Measurements from ENCODE around the gene TMEM198. TPM values are rescaled to one million over a fixed set of nuclear protein-coding genes. Genes with fewer than 3 reads are reported as not detected.
A peak's percentile ranks its signal among the peaks of the same experiment; 100 is the strongest.

Gene TMEM198
- total RNA-seq, 6 experiments from 2014 or later = 0.68 to 3.2 (median 1.2) TPM

DNA sequence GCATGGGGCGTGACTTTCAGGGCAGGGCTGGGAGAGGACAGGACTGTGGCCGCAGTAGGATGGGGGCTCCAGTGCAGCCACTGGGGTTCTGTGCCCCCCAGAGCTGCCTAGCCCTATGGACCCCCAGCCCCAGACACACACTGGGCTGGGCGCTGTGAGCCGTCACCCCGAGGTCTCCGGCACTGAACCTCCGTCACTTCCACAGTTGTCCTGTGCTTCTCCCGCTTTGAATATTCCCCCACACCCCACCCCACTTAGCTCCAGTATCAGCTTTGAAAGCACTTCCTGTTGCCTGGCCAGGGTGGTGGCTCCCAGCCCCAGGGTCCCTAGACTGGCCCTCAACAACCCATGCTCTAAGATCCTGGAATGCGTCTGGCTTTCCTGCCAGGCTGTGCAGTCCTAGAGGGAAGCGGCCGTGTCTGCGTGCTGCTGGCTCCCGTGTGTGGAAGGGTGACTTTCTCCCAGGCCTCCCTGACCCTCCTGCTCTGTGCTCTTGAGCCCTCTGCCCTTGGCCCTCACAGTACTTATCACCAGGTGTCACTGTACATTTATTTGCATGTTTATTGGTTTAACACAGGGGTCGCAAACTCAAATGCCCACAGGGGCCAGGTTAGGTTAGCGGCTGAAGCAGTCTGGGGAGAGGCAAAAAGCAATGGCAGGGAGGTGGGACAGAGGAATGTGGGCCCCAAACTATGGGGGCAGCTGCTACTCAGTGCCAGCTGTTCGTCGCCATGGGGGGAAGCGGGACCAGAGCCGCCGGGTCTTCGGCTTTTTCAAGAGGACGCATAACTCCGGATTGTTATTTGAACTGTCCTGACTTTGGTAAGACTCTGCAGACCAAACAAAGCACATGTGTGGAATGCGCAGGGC, 17.6 kb downstream of the TMEM198 start:
- no peak for DNase-seq
- WGBS (ENCODE audit: insufficient coverage, low coverage, low lambda C conversion rate, missing lambda C conversion rate) = 62% methylated on average over 8 of the region's 24 CpGs
- no peak for TF ChIP-seq POLR2A (IDR thresholded peaks at IDR 0.05)
- TF ChIP-seq, protein P1, sequence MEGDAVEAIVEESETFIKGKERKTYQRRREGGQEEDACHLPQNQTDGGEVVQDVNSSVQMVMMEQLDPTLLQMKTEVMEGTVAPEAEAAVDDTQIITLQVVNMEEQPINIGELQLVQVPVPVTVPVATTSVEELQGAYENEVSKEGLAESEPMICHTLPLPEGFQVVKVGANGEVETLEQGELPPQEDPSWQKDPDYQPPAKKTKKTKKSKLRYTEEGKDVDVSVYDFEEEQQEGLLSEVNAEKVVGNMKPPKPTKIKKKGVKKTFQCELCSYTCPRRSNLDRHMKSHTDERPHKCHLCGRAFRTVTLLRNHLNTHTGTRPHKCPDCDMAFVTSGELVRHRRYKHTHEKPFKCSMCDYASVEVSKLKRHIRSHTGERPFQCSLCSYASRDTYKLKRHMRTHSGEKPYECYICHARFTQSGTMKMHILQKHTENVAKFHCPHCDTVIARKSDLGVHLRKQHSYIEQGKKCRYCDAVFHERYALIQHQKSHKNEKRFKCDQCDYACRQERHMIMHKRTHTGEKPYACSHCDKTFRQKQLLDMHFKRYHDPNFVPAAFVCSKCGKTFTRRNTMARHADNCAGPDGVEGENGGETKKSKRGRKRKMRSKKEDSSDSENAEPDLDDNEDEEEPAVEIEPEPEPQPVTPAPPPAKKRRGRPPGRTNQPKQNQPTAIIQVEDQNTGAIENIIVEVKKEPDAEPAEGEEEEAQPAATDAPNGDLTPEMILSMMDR (IDR thresholded peaks at IDR 0.05) = no peak
- Histone ChIP-seq H3K36me3 (no peaks in the 10 kb centered on the region), H3K4me1 (no peaks in the 10 kb centered on the region), H3K27me3 (no peaks in the 10 kb centered on the region), H3K4me3 (no peak overlapping the region), H3K27ac (no peak overlapping the region), H3K9me3 (no peaks in the 10 kb centered on the region)
- no peak for ATAC-seq
- intact Hi-C loops (cut with DNase I) = no loop called here

DNA sequence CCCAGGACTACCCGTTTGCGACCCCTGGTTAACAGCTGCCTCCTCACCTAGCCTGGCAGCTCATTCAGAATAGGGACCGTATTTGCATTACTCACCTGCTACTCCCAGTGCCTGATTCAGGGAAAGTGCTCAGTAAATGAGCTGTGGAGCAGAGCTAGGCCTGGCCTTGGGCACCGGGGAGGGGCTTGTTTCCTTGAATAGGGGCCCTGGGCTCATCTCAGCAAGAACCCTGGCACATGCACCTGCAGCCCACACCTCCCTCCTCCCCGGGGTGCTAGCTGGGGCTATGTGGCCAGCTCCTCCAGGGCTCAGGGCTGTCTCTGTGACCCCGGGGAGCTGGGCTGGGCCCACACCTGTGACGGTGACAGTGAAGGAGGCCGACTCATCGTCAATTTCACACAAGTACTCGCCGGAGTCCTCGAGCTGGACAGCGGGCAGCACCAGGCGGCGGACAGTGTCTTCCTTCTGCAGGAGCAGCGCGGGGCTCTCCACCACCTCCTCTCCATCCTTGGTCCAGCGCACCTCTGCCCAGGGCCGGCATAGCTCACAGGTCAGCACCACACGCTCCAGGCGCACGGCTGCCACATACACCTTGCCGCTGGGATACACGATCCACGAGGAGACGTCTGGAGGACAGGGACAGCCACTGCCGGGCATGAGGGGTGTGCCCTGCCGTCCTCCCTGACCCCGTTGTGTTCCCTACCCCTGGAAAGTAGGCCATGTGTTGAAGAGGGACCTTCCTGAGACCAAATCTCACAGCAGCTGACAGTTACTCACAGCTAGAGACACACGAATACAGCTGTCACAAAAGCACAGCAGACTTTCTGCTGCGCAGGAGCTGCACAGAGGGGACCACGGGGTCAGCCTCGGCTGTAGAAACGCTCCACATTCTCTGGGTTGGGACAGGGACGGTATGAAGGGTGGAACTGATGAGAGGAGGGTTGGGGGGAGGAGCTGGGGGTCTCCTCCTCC, 18.5 kb downstream of the TMEM198 start:
- 66% methylated on average over 5 of the region's 35 CpGs for WGBS (ENCODE audit: insufficient coverage, low coverage, low lambda C conversion rate, missing lambda C conversion rate)
- H3K4me1 ChIP-seq = no peaks in the 10 kb centered on the region
- H3K27ac ChIP-seq = no peak overlapping the region
- no peaks in the 10 kb centered on the region for H3K36me3 ChIP-seq
- H3K9me3 ChIP-seq = no peaks in the 10 kb centered on the region
- intact Hi-C loops (cut with DNase I) = no loop called here
- DNase-seq (peak in 1 of 3 donors; percentile 41), ATAC-seq (no peak)
- H3K4me3 ChIP-seq = no peak overlapping the region
- no peak for TF ChIP-seq POLR2A (IDR thresholded peaks at IDR 0.05)
- TF ChIP-seq, protein P1 (IDR thresholded peaks at IDR 0.05) = no peak
- no peaks in the 10 kb centered on the region for H3K27me3 ChIP-seq

DNA sequence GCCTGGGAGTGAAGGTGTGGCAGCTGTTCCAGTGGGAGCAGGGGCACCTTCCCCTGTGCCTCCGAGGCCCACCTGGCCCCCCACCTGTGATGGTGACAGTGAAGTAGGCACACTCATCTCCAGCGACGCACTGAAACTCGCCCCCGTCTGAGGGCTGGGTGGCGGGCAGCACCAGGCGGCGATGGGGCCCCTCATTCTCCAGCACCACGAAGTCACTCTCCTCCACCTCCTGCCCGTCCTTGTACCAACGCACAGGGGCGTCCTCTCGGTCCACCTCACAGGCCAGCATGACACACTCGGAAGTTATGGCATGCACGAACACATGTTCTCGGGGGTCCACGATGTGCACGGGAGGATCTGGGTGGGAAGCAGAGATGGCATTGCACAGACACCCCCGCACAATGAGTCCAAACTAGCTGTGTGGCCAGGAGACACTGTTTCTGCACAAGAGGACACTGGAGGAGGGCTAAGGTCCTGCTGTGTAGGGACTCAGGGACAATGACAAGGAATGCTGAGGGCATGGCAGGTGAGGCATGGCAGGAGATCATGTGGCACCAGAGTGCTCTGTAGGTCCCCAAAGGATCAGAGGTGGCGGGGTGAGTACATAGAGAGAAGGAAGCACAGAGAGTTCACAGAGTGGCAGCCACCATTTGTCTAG, 19.6 kb downstream of the TMEM198 start:
- Histone ChIP-seq H3K27me3 (no peaks in the 10 kb centered on the region), H3K4me1 (no peaks in the 10 kb centered on the region), H3K27ac (no peak overlapping the region), H3K9me3 (no peaks in the 10 kb centered on the region), H3K36me3 (no peaks in the 10 kb centered on the region), H3K4me3 (no peak overlapping the region)
- WGBS (ENCODE audit: insufficient coverage, low coverage, low lambda C conversion rate, missing lambda C conversion rate) = 87% methylated on average over 12 of the region's 20 CpGs
- TF ChIP-seq, protein P1 (IDR thresholded peaks at IDR 0.05) = no peak
- no peak for TF ChIP-seq POLR2A (IDR thresholded peaks at IDR 0.05)
- intact Hi-C loops (cut with DNase I) = no loop called here
- ATAC-seq (no peak), DNase-seq (peak in 1 of 3 donors; percentile 42)

Measured in right lobe of liver (tissue), 6 donors.